ENCODE data around the gene IRF1.
A peak's percentile ranks its signal among the peaks of the same experiment; 100 is the strongest.

Gene IRF1

DNA sequence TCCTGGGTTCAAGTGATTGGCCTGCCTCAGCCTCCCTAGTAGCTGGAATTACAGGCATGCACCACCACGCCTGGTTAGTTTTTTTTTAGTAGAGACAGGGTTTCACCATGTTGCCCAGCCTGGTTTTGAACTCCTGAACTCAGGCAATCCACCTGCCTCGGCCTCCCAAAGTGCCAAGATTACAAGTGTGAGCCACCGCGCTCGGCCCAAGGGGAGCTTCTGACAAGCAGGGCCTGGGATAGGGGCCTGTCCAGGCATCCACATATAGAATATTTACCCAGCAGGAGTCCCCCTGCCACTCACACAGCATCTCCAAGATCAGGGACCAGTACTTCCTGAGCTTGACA lies 10.1 kb downstream of the IRF1 start:
- TF ChIP-seq Cebpa-rat (IDR thresholded peaks at IDR 0.05) = no peak
- Histone ChIP-seq H3K4me3 (no peak overlapping the region), H3K9ac (no peak overlapping the region), H3K36me3 (peaks cover 39 to 50% (median 45%) of the 10 kb centered on the region in 11 experiments), H4K20me1 (peaks cover 28 to 57% (median 44%) of the 10 kb centered on the region in 11 experiments; a peak in 20 of 22 replicates), H3K27ac (peak overlapping the region in 3 of 11 experiments; percentile 26 to 32 (median 32); a peak in 4 of 22 replicates), H3K9me3 (replicated peaks in 1 of 11) (no peaks in the 10 kb centered on the region), H3K4me2 (peak overlapping the region in 5 of 11 experiments; percentile 2 to 50 (median 29); a peak in 2 of 22 replicates), H3K27me3 (no peaks in the 10 kb centered on the region), H3K4me1 (peaks cover 30 to 88% (median 81%) of the 10 kb centered on the region in 10 experiments)

DNA sequence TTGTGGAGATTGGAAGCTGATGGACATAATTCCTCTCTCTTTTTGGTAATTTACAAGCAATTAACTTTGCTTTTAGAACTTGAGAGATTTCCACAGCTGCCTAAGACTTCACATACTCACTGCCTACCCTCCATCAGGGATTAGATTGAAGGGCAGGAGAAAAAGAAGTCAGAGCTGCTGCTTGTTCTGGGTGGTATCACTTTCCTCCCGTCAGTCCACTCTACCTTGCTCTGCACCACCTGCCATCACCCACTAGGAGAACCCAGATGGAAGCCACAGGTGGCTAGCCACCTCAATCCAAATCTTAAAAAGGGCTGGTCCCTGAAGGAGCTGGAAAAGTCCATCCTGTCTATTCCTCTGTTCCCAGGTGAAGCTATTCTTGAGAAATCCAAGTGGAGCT lies 10.5 kb downstream of the IRF1 start:
- H3K36me3 ChIP-seq = peaks cover 34 to 46% (median 41%) of the 10 kb centered on the region in 11 experiments
- H3K27me3 ChIP-seq = no peaks in the 10 kb centered on the region
- H3K4me3 ChIP-seq = no peak overlapping the region
- H3K4me1 ChIP-seq = peaks cover 31 to 88% (median 81%) of the 10 kb centered on the region in 10 experiments
- H3K27ac ChIP-seq = peak overlapping the region in 7 of 11 experiments; percentile 18 to 70 (median 48); a peak in 10 of 22 replicates
- H4K20me1 ChIP-seq = peaks cover 23 to 53% (median 39%) of the 10 kb centered on the region in 11 experiments; a peak in 20 of 22 replicates
- no peak for TF ChIP-seq Cebpa-rat (IDR thresholded peaks at IDR 0.05)
- peak overlapping the region; percentile 26 to 72 (median 50); a peak in 13 of 22 replicates for H3K4me2 ChIP-seq
- no peak overlapping the region for H3K9ac ChIP-seq
- H3K9me3 ChIP-seq (replicated peaks in 1 of 11) = no peaks in the 10 kb centered on the region

DNA sequence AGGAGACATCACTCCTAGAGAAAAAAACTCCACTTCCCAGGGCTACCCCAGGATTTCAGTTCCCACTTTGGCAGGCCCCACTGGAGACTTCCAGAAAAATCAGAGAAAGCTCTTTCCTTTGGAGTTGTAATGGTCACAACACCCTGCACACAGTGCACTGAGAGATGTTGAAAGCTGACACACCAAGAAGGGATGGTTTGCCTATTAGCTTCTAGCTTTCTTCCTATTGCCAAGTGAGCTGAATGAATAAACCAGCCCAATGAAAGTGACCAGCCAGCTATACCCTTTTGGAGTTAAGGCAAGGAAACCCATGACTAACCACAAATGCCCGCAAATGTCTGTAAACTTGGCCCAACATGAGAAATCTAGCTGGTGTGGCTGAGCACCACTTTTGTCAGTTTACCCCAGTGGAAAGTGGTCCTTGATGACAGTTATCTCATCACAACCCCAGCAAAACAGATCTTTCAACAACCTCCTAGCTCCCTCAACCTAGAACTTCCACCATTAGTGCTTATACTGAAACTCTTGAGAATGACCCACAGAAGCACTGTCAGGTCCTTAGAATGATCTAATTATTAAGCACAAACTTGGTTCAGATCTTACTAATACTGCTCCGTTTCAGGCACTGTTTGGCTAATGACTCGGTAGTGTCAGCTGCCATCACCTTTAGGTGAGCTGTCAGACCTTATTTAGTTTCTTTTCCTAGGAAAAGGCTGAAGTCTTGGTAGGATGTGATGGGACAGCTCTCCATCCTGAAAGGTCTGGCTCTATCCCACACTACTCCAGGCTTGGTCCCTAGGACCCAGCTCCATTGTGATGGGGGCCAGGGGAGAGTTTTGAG lies 11.2 kb downstream of the IRF1 start:
- H3K27ac ChIP-seq = peak overlapping the region in 9 of 11 experiments; percentile 5 to 70 (median 39); a peak in 17 of 22 replicates
- no peak for TF ChIP-seq Cebpa-rat (IDR thresholded peaks at IDR 0.05)
- no peaks in the 10 kb centered on the region for H3K9me3 ChIP-seq (replicated peaks in 1 of 11)
- no peak overlapping the region for H3K4me3 ChIP-seq
- peaks cover 27 to 39% (median 34%) of the 10 kb centered on the region in 11 experiments for H3K36me3 ChIP-seq
- peak overlapping the region; percentile 29 to 72 (median 50) for H3K4me2 ChIP-seq
- peak overlapping the region in 5 of 11 experiments; percentile 19 to 43 (median 31); a peak in 7 of 22 replicates for H3K9ac ChIP-seq
- H3K4me1 ChIP-seq = peaks cover 36 to 88% (median 81%) of the 10 kb centered on the region in 10 experiments
- H3K27me3 ChIP-seq = no peaks in the 10 kb centered on the region
- H4K20me1 ChIP-seq = peaks cover 16 to 46% (median 32%) of the 10 kb centered on the region in 11 experiments; a peak in 20 of 22 replicates

DNA sequence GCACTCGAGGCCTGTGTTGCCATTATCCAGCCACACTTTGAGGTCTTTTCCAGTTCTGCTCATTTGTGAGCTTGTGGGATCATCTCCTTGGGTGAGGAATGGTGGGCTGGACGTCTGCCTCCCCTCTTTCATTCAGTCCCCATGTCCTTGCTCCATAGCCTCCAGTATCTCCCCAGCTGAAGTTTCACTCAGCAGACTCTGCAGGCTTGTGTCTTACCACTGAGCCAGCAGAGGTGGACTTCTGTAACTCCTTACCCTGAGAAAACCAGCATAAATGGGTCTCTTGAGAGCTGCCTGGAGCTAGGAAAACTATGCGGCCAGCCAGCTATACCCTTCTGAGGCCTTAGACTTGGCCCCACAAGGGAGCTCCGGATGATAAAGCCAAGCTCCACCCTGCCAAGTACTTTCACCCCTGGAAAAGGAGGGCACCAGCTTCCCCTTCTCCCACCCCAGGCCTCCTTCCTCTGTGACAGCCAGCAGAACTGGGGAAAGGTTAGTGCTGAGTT lies 12.2 kb downstream of the IRF1 start:
- Histone ChIP-seq H3K9me3 (replicated peaks in 1 of 11) (no peaks in the 10 kb centered on the region), H3K36me3 (peaks cover 18 to 29% (median 24%) of the 10 kb centered on the region in 11 experiments), H3K4me2 (peak overlapping the region; percentile 29 to 72 (median 50)), H3K4me3 (no peak overlapping the region), H3K9ac (peak overlapping the region in 6 of 11 experiments; percentile 19 to 43 (median 28); a peak in 8 of 22 replicates), H3K27ac (peak overlapping the region in 9 of 11 experiments; percentile 5 to 70 (median 39); a peak in 17 of 22 replicates), H4K20me1 (peaks cover 7 to 36% (median 23%) of the 10 kb centered on the region in 11 experiments; a peak in 20 of 22 replicates), H3K27me3 (no peaks in the 10 kb centered on the region), H3K4me1 (peaks cover 42 to 88% (median 82%) of the 10 kb centered on the region in 10 experiments)
- TF ChIP-seq Cebpa-rat (IDR thresholded peaks at IDR 0.05) = no peak

DNA sequence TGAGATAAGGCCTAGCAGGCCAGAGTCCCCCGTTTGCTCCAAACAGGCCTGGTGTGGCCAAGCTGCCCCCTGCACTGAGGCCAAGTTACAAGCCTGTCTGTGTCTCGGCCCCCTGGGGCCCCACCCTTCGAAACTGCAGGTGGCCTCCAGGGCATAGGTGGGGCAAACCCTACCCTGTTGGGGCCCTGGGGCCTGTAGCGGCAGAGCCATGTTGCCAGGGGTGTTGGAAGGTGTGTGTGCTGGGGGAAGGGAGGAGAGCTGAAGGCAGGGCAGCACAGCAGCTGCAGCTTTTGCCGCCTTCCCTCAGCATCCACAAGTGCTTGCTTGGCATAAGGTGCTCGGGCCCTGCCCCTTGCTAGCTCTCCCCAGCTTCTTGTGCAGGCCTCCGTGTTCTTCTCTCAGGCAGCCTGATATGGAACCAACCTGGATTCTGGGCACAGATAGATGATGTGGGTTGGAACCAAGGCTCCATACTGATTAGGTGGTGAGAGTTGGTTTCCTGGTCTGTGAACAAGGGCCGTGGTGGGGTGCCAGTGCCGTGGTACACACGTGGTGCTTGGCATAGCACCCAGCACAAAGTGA lies 12.7 kb downstream of the IRF1 start:
- peaks cover 48 to 89% (median 83%) of the 10 kb centered on the region in 10 experiments for H3K4me1 ChIP-seq
- H3K9ac ChIP-seq = peak overlapping the region in 5 of 11 experiments; percentile 21 to 43 (median 31); a peak in 7 of 22 replicates
- peak overlapping the region; percentile 29 to 72 (median 50); a peak in 19 of 22 replicates for H3K4me2 ChIP-seq

DNA sequence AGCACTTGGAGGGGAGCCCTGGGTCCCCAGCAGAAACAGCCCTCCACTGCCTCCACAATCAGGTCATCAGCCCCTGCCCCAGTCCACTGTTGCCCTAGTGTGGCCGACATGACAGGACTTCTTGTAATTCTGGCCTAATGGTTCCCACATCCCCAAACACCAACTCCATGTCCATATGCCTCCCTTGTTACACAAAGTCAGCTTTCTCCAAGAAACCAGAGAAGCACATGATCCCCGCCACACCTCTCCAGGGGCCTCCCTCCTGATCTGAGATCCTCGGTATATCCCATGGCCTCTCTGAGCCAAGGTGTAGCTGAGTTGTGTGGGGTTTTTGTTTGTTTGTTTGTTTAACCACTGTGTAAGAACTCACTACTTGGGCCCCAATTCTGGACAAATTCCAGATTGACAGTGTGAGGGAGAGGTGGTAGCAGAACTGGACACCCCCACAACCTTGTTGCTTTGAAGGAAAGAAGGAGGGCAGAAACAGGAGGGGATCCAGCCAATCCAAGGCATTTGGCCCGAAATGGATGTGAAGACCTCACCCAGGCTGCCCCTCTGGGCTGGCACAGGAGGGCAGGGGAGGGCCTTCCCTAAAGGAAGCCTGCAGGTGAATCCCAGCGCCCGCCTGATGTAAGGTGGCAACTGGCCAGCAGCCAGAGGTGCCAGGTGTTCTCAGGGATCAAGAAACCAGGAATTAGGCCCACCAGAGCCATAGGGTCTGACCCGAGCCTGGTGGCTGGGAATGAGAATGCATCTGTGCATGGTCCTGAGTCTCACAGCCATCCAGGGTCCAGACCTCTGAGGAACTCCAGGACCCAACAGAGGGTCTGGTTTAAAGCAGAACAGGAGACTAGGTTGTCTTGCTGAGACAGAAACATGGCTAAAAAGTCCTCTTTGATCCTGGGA lies 13.4 kb downstream of the IRF1 start:
- Histone ChIP-seq H3K27me3 (no peaks in the 10 kb centered on the region), H3K9ac (peak overlapping the region in 4 of 11 experiments; percentile 23 to 43 (median 37); a peak in 3 of 22 replicates), H3K4me3 (no peak overlapping the region), H3K4me2 (peak overlapping the region in 8 of 11 experiments; percentile 29 to 72 (median 50); a peak in 11 of 22 replicates), H3K9me3 (replicated peaks in 1 of 11) (no peaks in the 10 kb centered on the region), H3K4me1 (peaks cover 55 to 97% (median 91%) of the 10 kb centered on the region in 10 experiments), H3K27ac (peak overlapping the region in 8 of 11 experiments; percentile 8 to 70 (median 44); a peak in 13 of 22 replicates), H4K20me1 (peaks cover 0 to 28% (median 15%) of the 10 kb centered on the region in 11 experiments; a peak in 15 of 22 replicates), H3K36me3 (peaks cover 8 to 19% (median 14%) of the 10 kb centered on the region in 11 experiments; a peak in 17 of 22 replicates)
- no peak for TF ChIP-seq Cebpa-rat (IDR thresholded peaks at IDR 0.05)

More for the DNA sequence above, 12.7 kb downstream of the IRF1 start:
- TF ChIP-seq Cebpa-rat (IDR thresholded peaks at IDR 0.05) = no peak
- H3K9me3 ChIP-seq (replicated peaks in 1 of 11) = no peaks in the 10 kb centered on the region
- peak overlapping the region in 9 of 11 experiments; percentile 5 to 70 (median 39); a peak in 16 of 22 replicates for H3K27ac ChIP-seq
- H4K20me1 ChIP-seq = peaks cover 2 to 31% (median 18%) of the 10 kb centered on the region in 11 experiments; a peak in 16 of 22 replicates
- no peak overlapping the region for H3K4me3 ChIP-seq
- peaks cover 12 to 24% (median 19%) of the 10 kb centered on the region in 11 experiments; a peak in 20 of 22 replicates for H3K36me3 ChIP-seq
- no peaks in the 10 kb centered on the region for H3K27me3 ChIP-seq

DNA sequence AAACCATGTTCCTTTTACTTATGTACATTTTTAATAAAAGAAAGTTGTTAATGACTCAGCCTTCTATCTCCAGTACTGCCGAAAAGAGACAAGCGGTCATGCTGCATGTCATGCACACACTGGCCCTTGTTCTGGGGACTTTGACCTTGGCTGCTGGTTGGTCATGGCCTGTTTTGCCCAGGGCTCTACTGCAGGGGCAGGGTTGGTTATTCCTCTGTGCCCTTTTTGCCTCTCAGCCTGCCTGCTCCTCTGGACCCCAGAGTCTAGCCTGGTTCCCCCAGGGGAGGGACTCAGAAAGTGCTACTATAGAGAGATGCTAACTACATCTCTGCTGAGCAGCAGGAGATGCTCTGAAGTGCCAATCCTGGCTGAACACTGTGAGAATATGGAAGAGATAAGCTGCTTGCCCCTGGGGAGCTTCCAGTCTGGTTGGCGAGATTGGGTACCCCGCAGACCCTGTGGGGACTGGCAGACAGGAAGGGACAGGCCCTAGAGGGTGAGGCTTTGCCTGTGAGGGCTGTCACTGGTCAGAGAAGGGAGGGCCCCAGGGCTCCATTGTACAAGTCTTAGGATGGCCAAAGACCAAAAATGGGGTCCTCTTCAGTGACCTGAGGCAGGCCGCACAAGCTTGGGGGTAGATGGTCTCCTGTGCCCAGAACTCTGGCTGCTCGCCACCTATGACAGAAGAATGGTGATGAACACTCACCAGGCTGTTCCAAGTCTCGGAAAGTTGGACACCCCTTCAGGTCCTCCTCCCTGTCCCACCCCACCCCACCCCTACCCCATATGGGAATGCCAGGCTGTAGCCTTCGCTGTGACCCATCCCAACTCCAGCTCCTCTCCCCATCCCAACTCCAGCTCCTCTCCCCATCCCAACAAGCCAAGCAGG lies 14.3 kb downstream of the IRF1 start:
- Histone ChIP-seq H3K36me3 (peaks cover 2 to 13% (median 6%) of the 10 kb centered on the region in 11 experiments; a peak in 14 of 22 replicates), H3K4me2 (peak overlapping the region in 7 of 11 experiments; percentile 4 to 61 (median 19); a peak in 9 of 22 replicates)

More for the DNA sequence above, 14.3 kb downstream of the IRF1 start:
- H3K27ac ChIP-seq = peak overlapping the region in 7 of 11 experiments; percentile 14 to 99 (median 38); a peak in 13 of 22 replicates
- H3K27me3 ChIP-seq = no peaks in the 10 kb centered on the region
- H4K20me1 ChIP-seq = peaks cover 0 to 20% (median 10%) of the 10 kb centered on the region in 11 experiments; a peak in 14 of 22 replicates
- H3K4me3 ChIP-seq = no peak overlapping the region
- H3K9me3 ChIP-seq (replicated peaks in 1 of 11) = no peaks in the 10 kb centered on the region
- H3K4me1 ChIP-seq = peaks cover 61 to 99% (median 97%) of the 10 kb centered on the region in 10 experiments
- H3K9ac ChIP-seq = peak overlapping the region in 3 of 11 experiments; percentile 11 to 37 (median 20); a peak in 1 of 22 replicates
- TF ChIP-seq Cebpa-rat (IDR thresholded peaks at IDR 0.05) = no peak

All from BLaER1 treated with 17β-estradiol and CSF1 and Interleukin-3, amounts not matched to agents 10 nM and 100 nM (cell line).